ENCODE data around the gene PAQR5.
"Not testable (repeated sequence)": the region's sequence is repeated elsewhere in the genome, so short reads cannot be mapped to it uniquely, and the experiment has no call there.

GRCh38 chr15:69450221-69450620, 151.5 kb downstream of the PAQR5 start:
- TF ChIP-seq CTCF, POLR2A (IDR thresholded peaks at IDR 0.05): not testable (repeated sequence)

Measured in testis (tissue), 2 donors.